Common myeloid progenitor, CD34-positive (primary cell): ENCODE data around the gene ERBIN.

Source experiments
- CTCF ChIA-PET: fragments of 350-600 bp; sonication (Branson Sonifier 250); formaldehyde crosslinking; loops from one replicate; lab custom pipeline; 2021; ENCODE audit warnings: antibody characterized with exemption; lab: Charles Lee
- POLR2A ChIA-PET: fragments of 350-600 bp; sonication (Branson Sonifier 250); formaldehyde crosslinking; loops from one replicate; lab custom pipeline; 2021; ENCODE audit warnings: antibody characterized with exemption; lab: Charles Lee
- DNase-seq, 3 donors: peaks; one replicate each; pipeline versions ENCODE4 v3.0.0 to v3.0.0-alpha.2; 2013
- H3K27ac ChIP-seq, 2 experiments: 1 replicate in 1 of 2; 2 replicates in 1 of 2; pipeline ENCODE4 v1.7.0; 2013; ENCODE audit warnings: inconsistent platforms in 2 of 2, low read length in 2 of 2, mild to moderate bottlenecking in 2 of 2, low read depth in 1 of 2, moderate library complexity in 1 of 2; ENCODE audit not compliant: severe bottlenecking in 2 of 2, insufficient read depth in 1 of 2, poor library complexity in 1 of 2
- H3K27me3 ChIP-seq, 5 experiments: replicated peaks in 2 of 5; 1 replicate in 3 of 5; 2 replicates in 2 of 5; pipeline versions ENCODE4 v1.6.1 to v1.7.0; 2013; ENCODE audit warnings: low read length in 4 of 5, mild to moderate bottlenecking in 2 of 5, moderate library complexity in 2 of 5, inconsistent platforms in 1 of 5; ENCODE audit not compliant: insufficient read depth in 5 of 5, control insufficient read depth in 4 of 5
- H3K36me3 ChIP-seq, 4 experiments: 1 replicate in 2 of 4; 2 replicates in 2 of 4; pipeline versions ENCODE4 v1.6.1 to v1.7.0; 2013; ENCODE audit warnings: low read length in 3 of 4, control low read depth in 1 of 4, mild to moderate bottlenecking in 1 of 4; ENCODE audit not compliant: control insufficient read depth in 4 of 4, insufficient read depth in 4 of 4
- H3K4me1 ChIP-seq, 4 experiments: 1 replicate in 3 of 4; 2 replicates in 1 of 4; pipeline versions ENCODE4 v1.6.1 to v1.7.1; 2013; ENCODE audit warnings: low read length in 3 of 4, mild to moderate bottlenecking in 3 of 4, control low read depth in 1 of 4, inconsistent platforms in 1 of 4, moderate library complexity in 1 of 4; ENCODE audit not compliant: control insufficient read depth in 4 of 4, insufficient read depth in 4 of 4; ENCODE audit errors: control extremely low read depth in 1 of 4
- H3K4me3 ChIP-seq, 7 experiments: 1 replicate in 4 of 7; 2 replicates in 3 of 7; pipeline versions ENCODE4 v1.5.1 to v1.7.0; 2013; ENCODE audit warnings: mild to moderate bottlenecking in 7 of 7, low read length in 6 of 7, moderate library complexity in 6 of 7, inconsistent platforms in 2 of 7, low read depth in 2 of 7, control low read depth in 1 of 7; ENCODE audit not compliant: insufficient read depth in 4 of 7, control insufficient read depth in 1 of 7; ENCODE audit errors: extremely low read depth in 1 of 7
- H3K9me3 ChIP-seq, 5 experiments: 1 replicate in 4 of 5; 2 replicates in 1 of 5; pipeline versions ENCODE4 v1.6.1 to v1.7.1; 2013; ENCODE audit warnings: low read length in 4 of 5, mild to moderate bottlenecking in 2 of 5, inconsistent platforms in 1 of 5, low read depth in 1 of 5, moderate library complexity in 1 of 5; ENCODE audit not compliant: control insufficient read depth in 4 of 5, insufficient read depth in 2 of 5; ENCODE audit errors: control extremely low read depth in 1 of 5
- WGBS: methylation state at CpG from one replicate; pipeline ENCODE4 v1.1.5; 2013; ENCODE audit not compliant: insufficient coverage; 5-methylcytosine and 5-hydroxymethylcytosine counted together

The ERBIN gene

GRCh38 chr5:66012271-66012670 is 85.9 kb downstream of the ERBIN start:
- ChIA-PET CTCF (no interaction called here), POLR2A (no interaction called here)
- H3K36me3 ChIP-seq = peaks cover 0 to 22% (median 9%) of the 10 kb centered on the region in 4 experiments
- H3K27ac ChIP-seq = no peak overlapping the region
- no peaks in the 10 kb centered on the region for H3K27me3 ChIP-seq
- no peaks in the 10 kb centered on the region for H3K4me1 ChIP-seq
- H3K9me3 ChIP-seq = no peaks in the 10 kb centered on the region
- H3K4me3 ChIP-seq = no peak overlapping the region
- DNase-seq = no peak

GRCh38 chr5:66013397-66013796 is 87.0 kb downstream of the ERBIN start:
- Histone ChIP-seq H3K27me3 (no peaks in the 10 kb centered on the region), H3K9me3 (no peaks in the 10 kb centered on the region), H3K36me3 (peaks cover 2 to 22% (median 10%) of the 10 kb centered on the region in 4 experiments), H3K27ac (no peak overlapping the region), H3K4me1 (peaks cover 0 to 2% (median 0%) of the 10 kb centered on the region in 4 experiments), H3K4me3 (no peak overlapping the region)
- no CpG with 5 or more reads among the region's 2 CpGs for WGBS
- POLR2A ChIA-PET = no interaction called here
- CTCF ChIA-PET = no interaction called here
- no peak for DNase-seq

- CTCF ChIA-PET = no interaction called here
Observed at GRCh38 chr5:66013906-66014305, 87.5 kb downstream of the ERBIN start.

GRCh38 chr5:66015196-66015960 is 89.0 kb downstream of the ERBIN start:
- Histone ChIP-seq H3K4me1 (peaks cover 0 to 2% (median 0%) of the 10 kb centered on the region in 4 experiments), H3K36me3 (peaks cover 3 to 22% (median 11%) of the 10 kb centered on the region in 4 experiments), H3K4me3 (no peak overlapping the region), H3K27me3 (no peaks in the 10 kb centered on the region), H3K9me3 (no peaks in the 10 kb centered on the region), H3K27ac (no peak overlapping the region)
- 100% methylated on average over 3 of the region's 6 CpGs for WGBS
- ChIA-PET CTCF (interaction anchor here (1.2 kb wide), 1 partner anchor 20 kb away, joined by 3 read pairs; no protein-coding TSS in a partner anchor), POLR2A (no interaction called here)
- DNase-seq = no peak

More at GRCh38 chr5:66013906-66014305, 87.5 kb downstream of the ERBIN start:
- no peaks in the 10 kb centered on the region for H3K9me3 ChIP-seq
- peaks cover 2 to 22% (median 10%) of the 10 kb centered on the region in 4 experiments for H3K36me3 ChIP-seq
- no peak overlapping the region for H3K4me3 ChIP-seq
- peaks cover 0 to 2% (median 0%) of the 10 kb centered on the region in 4 experiments for H3K4me1 ChIP-seq
- no peak for DNase-seq
- no CpG with 5 or more reads among the region's 1 CpG for WGBS
- no peak overlapping the region for H3K27ac ChIP-seq
- no peaks in the 10 kb centered on the region for H3K27me3 ChIP-seq
- POLR2A ChIA-PET = no interaction called here

GRCh38 chr5:66021585-66021984 is 95.2 kb downstream of the ERBIN start:
- WGBS = 100% methylated on average over 1 of the region's 1 CpG
- no peak for DNase-seq
- Histone ChIP-seq H3K27me3 (no peaks in the 10 kb centered on the region), H3K4me3 (no peak overlapping the region), H3K9me3 (no peaks in the 10 kb centered on the region), H3K27ac (no peak overlapping the region), H3K4me1 (peaks cover 0 to 2% (median 0%) of the 10 kb centered on the region in 4 experiments), H3K36me3 (peaks cover 6 to 22% (median 13%) of the 10 kb centered on the region in 4 experiments)
- CTCF ChIA-PET = no interaction called here
- POLR2A ChIA-PET = interaction anchor here (0.5 to 0.6 kb wide), 2 partner anchors 48 to 348 kb away, joined by 3 read pairs; no protein-coding TSS in a partner anchor

- Histone ChIP-seq H3K36me3 (peaks cover 10 to 44% (median 26%) of the 10 kb centered on the region in 4 experiments), H3K27ac (no peak overlapping the region), H3K27me3 (no peaks in the 10 kb centered on the region), H3K4me3 (no peak overlapping the region), H3K4me1 (peaks cover 0 to 6% (median 0%) of the 10 kb centered on the region in 4 experiments), H3K9me3 (no peaks in the 10 kb centered on the region)
- no CpG with 5 or more reads among the region's 1 CpG for WGBS
- POLR2A ChIA-PET = no interaction called here
- no peak for DNase-seq
- CTCF ChIA-PET = interaction anchor here (1.2 to 2.0 kb wide), 2 partner anchors 8 to 114 kb away, joined by 3 to 5 read pairs; no protein-coding TSS in a partner anchor
Observed at GRCh38 chr5:66039296-66039695, 112.9 kb downstream of the ERBIN start.

GRCh38 chr5:66039701-66040100 is 113.3 kb downstream of the ERBIN start:
- POLR2A ChIA-PET = no interaction called here
- Histone ChIP-seq H3K4me3 (no peak overlapping the region), H3K36me3 (peaks cover 10 to 44% (median 24%) of the 10 kb centered on the region in 4 experiments), H3K9me3 (no peaks in the 10 kb centered on the region), H3K27ac (no peak overlapping the region), H3K27me3 (no peaks in the 10 kb centered on the region), H3K4me1 (peaks cover 0 to 6% (median 0%) of the 10 kb centered on the region in 4 experiments)
- no CpG with 5 or more reads among the region's 1 CpG for WGBS
- CTCF ChIA-PET = interaction anchor here (1.2 to 2.4 kb wide), 3 partner anchors 8 to 279 kb away, joined by 3 to 7 read pairs (median 5); no protein-coding TSS in a partner anchor
- DNase-seq = no peak
